ENCODE measurements around the gene WDR19. TPM values are rescaled to one million over a fixed set of nuclear protein-coding genes. Genes with fewer than 3 reads are reported as not detected.

WDR19 gene
- total RNA-seq, 4 donors from 2014 or later: 6.1 to 16.2 (median 9.6) TPM

- Histone ChIP-seq H3K4me3 (no peak overlapping the region), H3K9me3 (no peaks in the 10 kb centered on the region), H3K27ac (no peak overlapping the region), H3K36me3 (peaks cover 0 to 6% of the 10 kb centered on the region in 2 donors), H3K4me1 (no peaks in the 10 kb centered on the region), H3K27me3 (no peaks in the 10 kb centered on the region)
- in situ Hi-C loops (cut with MboI; ENCODE audit: low sequenced_read_pairs in 4 of 4): no loop called here
- intact Hi-C loops (cut with DNase I; ENCODE audit: low total_unique reads): no loop called here
- TF ChIP-seq CTCF (IDR thresholded peaks at IDR 0.05 in 4 of 5, conservative IDR thresholded peaks at IDR 0.05 in 1 of 5) (no peak), POLR2A (IDR thresholded peaks at IDR 0.05) (no peak)
- DNase-seq (no peak), ATAC-seq (no peak)
Observed at GRCh38 chr4:39233783-39234182, 51.5 kb downstream of the WDR19 start.

GRCh38 chr4:39235021-39235420, 52.7 kb downstream of the WDR19 start:
- intact Hi-C loops (cut with DNase I; ENCODE audit: low total_unique reads): no loop called here
- peaks cover 0 to 10% of the 10 kb centered on the region in 2 donors for H3K36me3 ChIP-seq

GRCh38 chr4:39235696-39236095, 53.4 kb downstream of the WDR19 start:
- in situ Hi-C loops (cut with MboI; ENCODE audit: low sequenced_read_pairs in 4 of 4): no loop called here
- ATAC-seq (no peak), DNase-seq (no peak)
- Histone ChIP-seq H3K27me3 (no peaks in the 10 kb centered on the region), H3K27ac (no peak overlapping the region), H3K36me3 (peaks cover 0 to 10% of the 10 kb centered on the region in 2 donors), H3K9me3 (no peaks in the 10 kb centered on the region), H3K4me3 (no peak overlapping the region), H3K4me1 (no peaks in the 10 kb centered on the region)
- TF ChIP-seq CTCF (IDR thresholded peaks at IDR 0.05 in 4 of 5, conservative IDR thresholded peaks at IDR 0.05 in 1 of 5) (no peak), POLR2A (IDR thresholded peaks at IDR 0.05) (no peak)
- intact Hi-C loops (cut with DNase I; ENCODE audit: low total_unique reads): no loop called here

More at GRCh38 chr4:39235021-39235420, 52.7 kb downstream of the WDR19 start:
- Histone ChIP-seq H3K4me1 (no peaks in the 10 kb centered on the region), H3K9me3 (no peaks in the 10 kb centered on the region), H3K27ac (no peak overlapping the region), H3K4me3 (no peak overlapping the region), H3K27me3 (no peaks in the 10 kb centered on the region)
- ATAC-seq (no peak), DNase-seq (no peak)
- TF ChIP-seq CTCF (IDR thresholded peaks at IDR 0.05 in 4 of 5, conservative IDR thresholded peaks at IDR 0.05 in 1 of 5): no peak
- no peak for TF ChIP-seq POLR2A (IDR thresholded peaks at IDR 0.05)
- in situ Hi-C loops (cut with MboI; ENCODE audit: low sequenced_read_pairs in 4 of 4): no loop called here

- H3K36me3 ChIP-seq: peaks cover 0 to 10% of the 10 kb centered on the region in 2 donors
Observed at GRCh38 chr4:39237179-39237578, 54.9 kb downstream of the WDR19 start.

More at GRCh38 chr4:39237179-39237578, 54.9 kb downstream of the WDR19 start:
- ATAC-seq (no peak), DNase-seq (no peak)
- TF ChIP-seq POLR2A (IDR thresholded peaks at IDR 0.05) (no peak), CTCF (IDR thresholded peaks at IDR 0.05 in 4 of 5, conservative IDR thresholded peaks at IDR 0.05 in 1 of 5) (no peak)
- no peaks in the 10 kb centered on the region for H3K4me1 ChIP-seq
- intact Hi-C loops (cut with DNase I; ENCODE audit: low total_unique reads): no loop called here
- no peak overlapping the region for H3K27ac ChIP-seq
- in situ Hi-C loops (cut with MboI; ENCODE audit: low sequenced_read_pairs in 4 of 4): no loop called here
- H3K9me3 ChIP-seq: no peaks in the 10 kb centered on the region
- no peaks in the 10 kb centered on the region for H3K27me3 ChIP-seq
- no peak overlapping the region for H3K4me3 ChIP-seq

Measured in gastrocnemius medialis (tissue), 4 donors.